Measurements from ENCODE around the gene BRIP1. TPM values are rescaled to one million over a fixed set of nuclear protein-coding genes. Genes with fewer than 3 reads are reported as not detected.

Gene BRIP1
- total RNA-seq, 1 experiment from 2014 or later: 9.4 TPM

DNA sequence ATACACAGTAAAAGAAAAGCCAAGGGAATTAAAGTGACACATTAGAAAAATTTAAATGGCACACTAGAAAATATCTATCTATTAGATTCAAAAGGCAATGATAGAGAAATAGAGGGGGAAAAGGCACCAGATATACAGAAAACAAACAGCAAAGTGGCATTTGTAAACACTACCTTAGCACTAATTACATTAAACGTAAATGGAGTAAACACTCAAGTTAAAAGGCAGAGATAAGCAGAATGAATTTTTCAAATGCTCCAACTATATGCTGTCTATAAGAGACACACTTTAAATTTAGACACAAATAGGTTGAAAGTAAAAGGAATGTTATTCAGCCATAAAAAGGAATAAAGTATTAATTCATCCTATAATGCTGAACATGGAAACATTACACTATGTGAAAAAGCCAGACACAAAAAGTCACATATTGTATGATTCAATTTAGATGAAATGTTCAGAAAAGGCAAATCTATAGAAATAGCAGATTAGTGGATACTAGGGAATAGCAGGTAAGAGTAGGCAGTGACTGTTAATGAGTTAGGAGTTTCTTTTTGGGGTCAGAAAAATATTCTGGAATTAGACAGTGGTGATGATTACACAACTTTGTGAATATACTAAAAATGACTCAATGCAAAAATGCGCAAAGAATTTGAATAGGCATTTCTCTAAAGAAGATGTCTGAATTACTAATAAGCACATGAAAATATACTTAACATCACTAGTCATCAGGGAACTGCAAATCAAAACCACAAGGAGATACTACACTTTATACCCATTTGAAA is 92.4 kb downstream of the BRIP1 start:
- intact Hi-C loops (cut with micrococcal nuclease; ENCODE audit: unreplicated experiment): no loop called here
- DNase-seq (ENCODE audit: low read depth, low spot score) (no peak), ATAC-seq (no peak)
- POLR2A ChIA-PET: no interaction called here
- Histone ChIP-seq H3K27ac (ENCODE audit: low read length) (no peak overlapping the region), H3K4me3 (ENCODE audit: low read depth in 2 of 2, low read length in 2 of 2) (no peak overlapping the region), H3K4me1 (ENCODE audit: control insufficient read depth, insufficient read depth, low read length) (no peaks in the 10 kb centered on the region), H3K27me3 (ENCODE audit: control insufficient read depth, insufficient read depth, low read length) (no peaks in the 10 kb centered on the region), H3K36me3 (ENCODE audit: control insufficient read depth, insufficient read depth, low read length) (no peaks in the 10 kb centered on the region), H3K9me3 (ENCODE audit: control insufficient read depth, insufficient read depth, low read depth, low read length) (peaks cover 11% of the 10 kb centered on the region)
- TF ChIP-seq, protein P1, sequence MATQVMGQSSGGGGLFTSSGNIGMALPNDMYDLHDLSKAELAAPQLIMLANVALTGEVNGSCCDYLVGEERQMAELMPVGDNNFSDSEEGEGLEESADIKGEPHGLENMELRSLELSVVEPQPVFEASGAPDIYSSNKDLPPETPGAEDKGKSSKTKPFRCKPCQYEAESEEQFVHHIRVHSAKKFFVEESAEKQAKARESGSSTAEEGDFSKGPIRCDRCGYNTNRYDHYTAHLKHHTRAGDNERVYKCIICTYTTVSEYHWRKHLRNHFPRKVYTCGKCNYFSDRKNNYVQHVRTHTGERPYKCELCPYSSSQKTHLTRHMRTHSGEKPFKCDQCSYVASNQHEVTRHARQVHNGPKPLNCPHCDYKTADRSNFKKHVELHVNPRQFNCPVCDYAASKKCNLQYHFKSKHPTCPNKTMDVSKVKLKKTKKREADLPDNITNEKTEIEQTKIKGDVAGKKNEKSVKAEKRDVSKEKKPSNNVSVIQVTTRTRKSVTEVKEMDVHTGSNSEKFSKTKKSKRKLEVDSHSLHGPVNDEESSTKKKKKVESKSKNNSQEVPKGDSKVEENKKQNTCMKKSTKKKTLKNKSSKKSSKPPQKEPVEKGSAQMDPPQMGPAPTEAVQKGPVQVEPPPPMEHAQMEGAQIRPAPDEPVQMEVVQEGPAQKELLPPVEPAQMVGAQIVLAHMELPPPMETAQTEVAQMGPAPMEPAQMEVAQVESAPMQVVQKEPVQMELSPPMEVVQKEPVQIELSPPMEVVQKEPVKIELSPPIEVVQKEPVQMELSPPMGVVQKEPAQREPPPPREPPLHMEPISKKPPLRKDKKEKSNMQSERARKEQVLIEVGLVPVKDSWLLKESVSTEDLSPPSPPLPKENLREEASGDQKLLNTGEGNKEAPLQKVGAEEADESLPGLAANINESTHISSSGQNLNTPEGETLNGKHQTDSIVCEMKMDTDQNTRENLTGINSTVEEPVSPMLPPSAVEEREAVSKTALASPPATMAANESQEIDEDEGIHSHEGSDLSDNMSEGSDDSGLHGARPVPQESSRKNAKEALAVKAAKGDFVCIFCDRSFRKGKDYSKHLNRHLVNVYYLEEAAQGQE (IDR thresholded peaks at IDR 0.05; ENCODE audit: insufficient read depth in 1 of 2, low read depth in 2 of 2, low read length in 1 of 2): no peak
- TF ChIP-seq POLR2AphosphoS5 (IDR thresholded peaks at IDR 0.05; ENCODE audit: low read depth, low read length): no peak
- TF ChIP-seq SIN3A (IDR thresholded peaks at IDR 0.05; ENCODE audit: borderline replicate concordance, insufficient read depth, low read depth, low read length): no peak
- TF ChIP-seq, protein P2, sequence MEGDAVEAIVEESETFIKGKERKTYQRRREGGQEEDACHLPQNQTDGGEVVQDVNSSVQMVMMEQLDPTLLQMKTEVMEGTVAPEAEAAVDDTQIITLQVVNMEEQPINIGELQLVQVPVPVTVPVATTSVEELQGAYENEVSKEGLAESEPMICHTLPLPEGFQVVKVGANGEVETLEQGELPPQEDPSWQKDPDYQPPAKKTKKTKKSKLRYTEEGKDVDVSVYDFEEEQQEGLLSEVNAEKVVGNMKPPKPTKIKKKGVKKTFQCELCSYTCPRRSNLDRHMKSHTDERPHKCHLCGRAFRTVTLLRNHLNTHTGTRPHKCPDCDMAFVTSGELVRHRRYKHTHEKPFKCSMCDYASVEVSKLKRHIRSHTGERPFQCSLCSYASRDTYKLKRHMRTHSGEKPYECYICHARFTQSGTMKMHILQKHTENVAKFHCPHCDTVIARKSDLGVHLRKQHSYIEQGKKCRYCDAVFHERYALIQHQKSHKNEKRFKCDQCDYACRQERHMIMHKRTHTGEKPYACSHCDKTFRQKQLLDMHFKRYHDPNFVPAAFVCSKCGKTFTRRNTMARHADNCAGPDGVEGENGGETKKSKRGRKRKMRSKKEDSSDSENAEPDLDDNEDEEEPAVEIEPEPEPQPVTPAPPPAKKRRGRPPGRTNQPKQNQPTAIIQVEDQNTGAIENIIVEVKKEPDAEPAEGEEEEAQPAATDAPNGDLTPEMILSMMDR (IDR thresholded peaks at IDR 0.05): no peak
- no peak for TF ChIP-seq TCF7L2 (IDR thresholded peaks at IDR 0.05; ENCODE audit: low read depth, low read length)
- no TSS peak for BruUV-seq (replicated peaks)
- CTCF ChIA-PET: no interaction called here
- in situ Hi-C loops (cut with HindIII; ENCODE audit: low pct_unique_long_range_greater_than_20kb, low sequenced_read_pairs): no loop called here

DNA sequence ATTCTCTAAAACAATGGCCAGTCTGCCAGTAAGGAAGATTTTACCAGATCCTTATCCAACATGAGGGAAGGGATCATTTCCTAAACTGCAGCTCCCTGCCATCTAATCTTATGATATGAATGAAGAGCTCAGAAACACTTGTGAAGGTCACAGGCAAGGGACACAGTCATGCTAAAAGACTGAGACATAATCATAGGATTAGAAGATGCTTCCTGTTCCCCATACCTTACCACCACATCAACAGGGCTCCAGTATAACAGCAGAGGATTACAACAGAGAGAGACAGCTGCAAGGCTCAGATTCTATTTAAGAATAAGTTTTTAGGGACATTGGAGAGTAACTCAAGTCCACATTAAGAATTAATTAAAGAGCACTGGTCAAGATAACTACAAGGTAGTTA is 93.3 kb downstream of the BRIP1 start:
- H3K4me3 ChIP-seq (ENCODE audit: low read depth in 2 of 2, low read length in 2 of 2): no peak overlapping the region
- H3K4me1 ChIP-seq (ENCODE audit: control insufficient read depth, insufficient read depth, low read length): no peaks in the 10 kb centered on the region
- DNase-seq (ENCODE audit: low read depth, low spot score) (no peak), ATAC-seq (no peak)
- no peak overlapping the region for H3K27ac ChIP-seq (ENCODE audit: low read length)
- in situ Hi-C loops (cut with HindIII; ENCODE audit: low pct_unique_long_range_greater_than_20kb, low sequenced_read_pairs) (no loop called here), intact Hi-C loops (cut with micrococcal nuclease; ENCODE audit: unreplicated experiment) (no loop called here)
- H3K27me3 ChIP-seq (ENCODE audit: control insufficient read depth, insufficient read depth, low read length): no peaks in the 10 kb centered on the region
- peaks cover 11% of the 10 kb centered on the region for H3K9me3 ChIP-seq (ENCODE audit: control insufficient read depth, insufficient read depth, low read depth, low read length)
- CTCF ChIA-PET: no interaction called here
- H3K36me3 ChIP-seq (ENCODE audit: control insufficient read depth, insufficient read depth, low read length): no peaks in the 10 kb centered on the region
- BruUV-seq (replicated peaks): no TSS peak
- POLR2A ChIA-PET: no interaction called here
- TF ChIP-seq, protein P2 (IDR thresholded peaks at IDR 0.05): no peak
- TF ChIP-seq, protein P1 (IDR thresholded peaks at IDR 0.05; ENCODE audit: insufficient read depth in 1 of 2, low read depth in 2 of 2, low read length in 1 of 2): no peak
- TF ChIP-seq SIN3A (IDR thresholded peaks at IDR 0.05; ENCODE audit: borderline replicate concordance, insufficient read depth, low read depth, low read length) (no peak), TCF7L2 (IDR thresholded peaks at IDR 0.05; ENCODE audit: low read depth, low read length) (no peak), POLR2AphosphoS5 (IDR thresholded peaks at IDR 0.05; ENCODE audit: low read depth, low read length) (no peak)
